ENCODE data around the gene MC2R.

Gene MC2R

GRCh38 chr18:13849791-13850190 is 65.5 kb downstream of the MC2R start:
- TF ChIP-seq, protein P1, sequence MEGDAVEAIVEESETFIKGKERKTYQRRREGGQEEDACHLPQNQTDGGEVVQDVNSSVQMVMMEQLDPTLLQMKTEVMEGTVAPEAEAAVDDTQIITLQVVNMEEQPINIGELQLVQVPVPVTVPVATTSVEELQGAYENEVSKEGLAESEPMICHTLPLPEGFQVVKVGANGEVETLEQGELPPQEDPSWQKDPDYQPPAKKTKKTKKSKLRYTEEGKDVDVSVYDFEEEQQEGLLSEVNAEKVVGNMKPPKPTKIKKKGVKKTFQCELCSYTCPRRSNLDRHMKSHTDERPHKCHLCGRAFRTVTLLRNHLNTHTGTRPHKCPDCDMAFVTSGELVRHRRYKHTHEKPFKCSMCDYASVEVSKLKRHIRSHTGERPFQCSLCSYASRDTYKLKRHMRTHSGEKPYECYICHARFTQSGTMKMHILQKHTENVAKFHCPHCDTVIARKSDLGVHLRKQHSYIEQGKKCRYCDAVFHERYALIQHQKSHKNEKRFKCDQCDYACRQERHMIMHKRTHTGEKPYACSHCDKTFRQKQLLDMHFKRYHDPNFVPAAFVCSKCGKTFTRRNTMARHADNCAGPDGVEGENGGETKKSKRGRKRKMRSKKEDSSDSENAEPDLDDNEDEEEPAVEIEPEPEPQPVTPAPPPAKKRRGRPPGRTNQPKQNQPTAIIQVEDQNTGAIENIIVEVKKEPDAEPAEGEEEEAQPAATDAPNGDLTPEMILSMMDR (IDR thresholded peaks at IDR 0.05; ENCODE audit: low read depth, low read length, missing control alignments): no peak
- H3K4me3 ChIP-seq (replicated peaks; ENCODE audit: low read depth, low read length): no peak overlapping the region
- DNase-seq (ENCODE audit: extremely low read depth, low read depth): no peak

- no peak for DNase-seq (ENCODE audit: extremely low read depth, low read depth)
- no peak overlapping the region for H3K4me3 ChIP-seq (replicated peaks; ENCODE audit: low read depth, low read length)
- TF ChIP-seq, protein P1 (IDR thresholded peaks at IDR 0.05; ENCODE audit: low read depth, low read length, missing control alignments): no peak
These were observed 78.8 kb downstream of the MC2R start for GRCh38 chr18:13836559-13836958.

DNA sequence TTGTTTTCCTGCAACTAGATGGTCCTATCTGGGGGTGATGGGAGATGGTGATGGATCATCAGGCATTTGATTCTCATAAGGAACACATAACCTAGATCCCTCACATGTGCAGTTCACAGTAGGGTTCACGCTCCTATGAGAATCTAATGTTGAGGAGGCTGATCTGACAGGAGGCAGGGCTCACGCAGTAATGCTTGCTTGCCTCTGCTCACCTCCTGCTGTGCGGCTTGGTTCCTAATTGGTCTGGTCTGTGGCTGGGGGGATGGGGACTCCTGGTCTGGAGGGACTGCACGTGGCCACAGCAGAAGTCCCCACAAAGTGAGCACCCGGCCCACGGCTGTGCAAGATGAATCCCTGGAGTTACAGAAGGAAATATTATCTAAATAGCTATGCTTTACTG is 80.1 kb downstream of the MC2R start:
- TF ChIP-seq, protein P1 (IDR thresholded peaks at IDR 0.05; ENCODE audit: low read depth, low read length, missing control alignments): no peak
- no peak for DNase-seq (ENCODE audit: extremely low read depth, low read depth)

GRCh38 chr18:13834496-13835015 is 80.8 kb downstream of the MC2R start:
- no peak for DNase-seq (ENCODE audit: extremely low read depth, low read depth)
- H3K4me3 ChIP-seq (replicated peaks; ENCODE audit: low read depth, low read length): no peak overlapping the region
- TF ChIP-seq, protein P1 (IDR thresholded peaks at IDR 0.05; ENCODE audit: low read depth, low read length, missing control alignments): no peak

More for the DNA sequence above, 80.1 kb downstream of the MC2R start:
- H3K4me3 ChIP-seq (replicated peaks; ENCODE audit: low read depth, low read length): no peak overlapping the region
